NCI-H526 (cell line): ENCODE results near the gene COL27A1.

Source experiments
- DNase-seq, 2 experiments: peaks; one replicate each; lab custom pipeline; 2025; lab: John Stamatoyannopoulos, UW

Gene COL27A1

DNA sequence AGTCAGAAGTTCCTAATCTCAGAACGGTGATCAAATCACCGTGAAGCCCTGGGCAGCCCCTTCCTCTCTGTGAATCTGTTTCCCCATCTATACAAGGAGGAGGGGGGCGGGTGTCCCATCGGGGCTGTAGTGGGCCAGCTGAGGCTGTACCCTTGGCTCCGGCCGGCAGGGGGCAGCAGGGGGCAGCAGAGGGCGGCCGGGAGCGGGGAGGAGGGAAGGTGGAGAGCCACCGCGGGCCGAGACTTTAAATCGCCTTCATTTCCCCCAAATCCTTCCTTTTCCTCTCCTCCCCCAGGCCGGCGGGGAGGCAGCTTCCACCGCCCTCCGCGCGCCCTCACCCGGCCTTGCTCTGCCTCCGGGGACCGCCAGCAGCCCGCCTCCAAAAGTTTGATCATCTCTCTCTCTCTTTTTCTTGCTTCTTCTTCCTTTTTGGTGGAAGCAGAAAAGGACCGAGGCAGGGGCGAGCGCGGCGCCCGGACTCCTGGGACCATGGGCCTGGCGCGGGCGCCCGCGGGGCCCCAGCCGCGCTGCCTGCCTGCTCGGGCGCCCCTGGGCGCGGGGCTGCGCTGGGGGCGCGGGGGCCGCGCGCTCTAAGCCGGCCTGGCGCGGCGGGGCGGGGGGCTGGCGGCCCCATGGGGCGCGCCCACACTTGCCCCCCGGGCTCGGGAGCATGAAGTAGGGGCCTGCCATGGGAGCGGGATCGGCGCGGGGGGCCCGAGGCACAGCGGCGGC lies at the start of gene COL27A1:
TSS of gene COL27A1 (plus strand) at position 275 of the 732 bp plus-strand sequence. CDS start at position 689, 414 bp downstream.
- DNase-seq: peak; percentile 45 to 90

DNA sequence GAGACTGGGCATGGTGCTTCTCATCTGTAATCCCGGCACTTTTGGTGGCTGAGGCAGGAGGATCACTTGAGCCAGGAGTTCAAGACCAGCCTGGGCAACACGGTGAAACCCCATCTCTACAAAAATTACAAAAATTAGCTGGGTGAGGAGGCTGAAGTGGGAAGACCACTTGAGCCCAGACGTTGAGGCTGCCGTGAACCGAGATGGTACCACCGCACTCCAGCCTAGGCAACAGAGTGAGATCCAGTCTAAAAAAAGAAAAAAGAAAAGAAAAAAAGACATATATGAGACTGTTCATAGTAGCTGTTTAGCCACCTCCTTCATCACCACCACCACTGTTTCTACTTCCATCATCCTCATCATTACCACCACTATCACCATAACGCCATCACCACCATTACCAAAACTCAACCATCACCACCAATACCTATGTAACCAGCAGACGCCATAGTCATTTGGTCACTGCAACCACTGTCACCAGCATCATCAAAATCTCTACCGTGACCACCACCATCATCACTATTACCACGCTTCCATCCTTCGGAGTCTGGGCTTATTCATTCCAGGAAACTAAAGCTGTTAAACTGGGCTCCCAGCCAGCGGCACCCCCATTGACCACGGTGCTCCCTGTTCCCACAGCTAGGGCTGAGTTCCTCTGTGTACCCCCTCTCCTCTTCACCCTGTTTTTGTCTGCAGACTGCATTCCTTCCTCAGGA lies 47.9 kb upstream of the COL27A1 start:
- DNase-seq: no peak

DNA sequence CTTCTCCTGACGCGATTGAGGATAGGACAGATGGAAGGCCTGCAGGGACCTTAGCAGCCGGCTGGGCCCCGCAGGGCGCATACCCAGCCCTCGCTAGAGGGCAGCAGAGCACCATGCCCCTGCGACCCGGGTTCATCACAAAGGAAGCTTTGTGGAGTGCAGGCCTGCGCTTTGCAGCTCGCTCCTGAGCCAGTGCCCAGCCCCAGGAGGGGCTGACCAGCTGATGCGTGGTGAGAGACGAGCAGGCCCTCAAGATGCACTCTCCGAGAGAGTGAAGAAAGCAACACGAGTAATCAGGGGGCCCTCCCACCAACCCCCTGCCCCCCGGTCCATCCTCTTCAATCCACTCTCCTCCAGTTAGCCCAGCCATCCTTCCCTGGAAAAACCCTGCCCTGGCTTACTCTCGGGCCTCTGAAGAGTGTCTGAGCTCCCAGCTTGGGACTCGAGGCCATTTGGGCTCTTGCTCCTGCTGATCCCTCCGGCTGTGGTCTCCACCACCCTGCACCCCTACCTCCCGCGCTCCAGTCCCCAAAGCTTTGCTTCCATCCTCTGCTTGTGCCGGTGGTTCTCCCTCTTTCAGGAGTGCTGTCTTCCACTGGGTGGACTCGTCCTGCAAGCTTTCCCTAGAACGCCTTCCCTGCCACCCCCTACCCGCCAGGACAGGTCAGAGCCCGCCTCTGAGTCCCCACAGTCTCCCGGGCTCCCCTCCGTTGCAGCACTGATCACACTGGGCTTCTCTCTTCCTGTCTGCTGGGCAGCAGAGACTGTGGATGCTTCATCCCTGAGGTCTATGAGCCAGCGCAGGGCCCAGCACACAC lies 47.1 kb upstream of the COL27A1 start:
- DNase-seq: peak; percentile 68 to 93

DNA sequence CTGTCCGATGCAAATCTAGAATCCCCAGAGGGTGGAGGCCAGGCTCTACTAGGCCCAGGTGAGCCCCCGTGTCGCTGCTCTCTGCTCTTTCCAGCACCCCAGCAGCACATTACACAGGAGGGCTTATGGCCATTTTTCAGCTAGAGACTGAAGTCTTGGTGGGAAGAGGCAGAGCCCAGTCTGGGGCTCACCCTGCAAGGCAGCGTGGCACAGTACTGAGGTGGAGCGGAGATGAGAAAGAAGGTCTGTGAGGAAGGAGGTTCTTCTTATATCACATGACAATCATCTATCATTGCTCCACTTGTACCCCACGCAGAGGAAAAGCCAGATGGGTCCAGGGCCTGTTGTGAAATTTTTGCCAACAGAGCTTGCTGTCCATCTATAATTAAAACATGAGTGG lies 46.2 kb upstream of the COL27A1 start:
- peak in 1 of 2 experiments; percentile 66 for DNase-seq

DNA sequence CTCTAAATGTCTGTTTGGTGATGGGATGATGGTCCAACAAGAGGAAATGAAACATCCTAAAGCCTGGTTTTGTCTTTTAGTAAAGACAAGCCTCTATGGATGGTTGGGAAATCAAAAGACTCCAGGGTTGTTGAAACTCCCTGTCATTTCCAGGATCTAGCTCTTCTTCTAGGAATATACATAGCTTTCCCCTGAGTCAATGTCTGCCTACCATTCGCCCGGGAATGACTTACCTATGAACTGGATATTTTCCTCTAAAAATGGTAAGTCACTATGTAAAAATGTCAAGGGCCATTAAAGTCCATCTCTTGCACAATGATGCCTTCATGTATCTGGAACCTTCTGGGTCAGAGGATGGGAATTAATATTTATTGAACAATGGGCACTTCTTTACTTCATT lies 45.2 kb upstream of the COL27A1 start:
- no peak for DNase-seq

DNA sequence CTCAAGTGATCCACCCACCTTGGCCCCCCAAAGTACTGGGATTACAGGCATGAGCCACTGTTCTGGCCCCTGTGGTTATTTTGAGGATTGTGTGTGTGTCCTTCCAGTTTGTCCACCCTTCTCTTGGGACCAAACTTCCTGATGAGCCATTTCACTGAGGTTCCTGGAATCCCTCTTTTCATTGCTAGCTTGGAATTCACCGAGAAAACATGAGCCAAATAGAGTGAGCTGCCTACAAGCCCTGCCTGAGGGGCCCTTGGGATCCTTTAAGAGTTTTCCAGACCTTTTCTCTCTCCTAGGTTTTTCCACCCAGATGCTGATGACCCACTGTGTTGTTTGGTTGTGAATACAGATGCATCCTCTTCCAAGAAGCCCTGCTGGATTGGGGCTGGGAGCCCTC lies 43.0 kb upstream of the COL27A1 start:
- DNase-seq: no peak

DNA sequence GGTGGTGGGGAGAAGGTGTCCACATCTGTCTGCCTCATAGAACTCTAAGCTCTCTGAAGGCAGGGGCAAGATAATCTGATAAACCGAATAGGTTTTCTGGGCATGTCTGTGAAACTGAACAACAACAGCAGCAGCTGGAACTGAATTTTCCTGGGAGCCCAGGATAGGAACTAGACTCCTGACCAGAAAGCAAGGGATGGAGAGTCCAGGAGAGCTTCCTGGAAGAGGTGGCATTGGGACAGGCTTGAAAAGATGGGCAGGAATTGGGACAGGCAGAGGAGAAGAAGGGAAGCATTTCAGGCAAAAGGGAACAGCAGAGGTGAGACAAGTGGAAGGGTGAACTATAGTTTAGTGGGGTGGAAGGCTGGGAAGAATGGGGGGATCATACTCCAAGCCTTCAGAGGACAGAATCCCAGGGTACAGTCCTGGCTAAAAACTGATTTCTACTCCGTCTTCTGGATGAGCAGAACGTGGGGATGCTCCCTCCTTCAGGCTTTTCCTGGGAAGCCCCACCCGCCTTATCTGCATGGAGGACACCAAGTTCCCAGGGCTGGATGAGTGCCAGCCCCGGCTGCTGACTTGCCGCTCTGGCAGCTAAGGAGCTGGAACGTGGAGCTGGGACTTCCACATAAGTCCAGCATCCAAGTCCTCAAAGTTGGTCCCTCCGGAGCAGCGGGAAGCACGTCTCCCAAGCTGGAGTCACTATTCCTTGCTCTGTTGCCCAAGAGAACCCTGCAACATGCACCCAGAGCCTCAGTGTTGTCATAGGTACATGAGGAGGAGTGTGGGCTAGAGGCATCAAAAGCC lies 42.4 kb upstream of the COL27A1 start:
- DNase-seq: peak in 1 of 2 experiments; percentile 52

DNA sequence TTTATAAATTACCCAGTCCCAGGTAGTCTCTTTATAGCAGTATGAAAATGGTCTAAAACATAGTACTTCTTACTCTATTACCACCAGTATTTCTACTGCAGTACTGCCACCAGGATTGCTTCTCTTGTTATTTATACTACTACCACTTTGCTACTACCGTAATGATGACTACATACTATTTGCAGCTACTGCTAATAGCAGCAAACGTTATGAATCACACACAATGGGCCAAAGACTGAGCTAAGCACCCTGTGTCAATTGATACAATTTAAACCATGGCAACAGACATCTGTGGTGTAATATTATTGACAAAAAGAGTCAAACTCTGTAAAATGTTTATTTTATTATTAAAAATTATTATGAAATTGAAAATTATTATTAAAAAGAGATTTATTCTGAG lies 41.0 kb upstream of the COL27A1 start:
- no peak for DNase-seq

DNA sequence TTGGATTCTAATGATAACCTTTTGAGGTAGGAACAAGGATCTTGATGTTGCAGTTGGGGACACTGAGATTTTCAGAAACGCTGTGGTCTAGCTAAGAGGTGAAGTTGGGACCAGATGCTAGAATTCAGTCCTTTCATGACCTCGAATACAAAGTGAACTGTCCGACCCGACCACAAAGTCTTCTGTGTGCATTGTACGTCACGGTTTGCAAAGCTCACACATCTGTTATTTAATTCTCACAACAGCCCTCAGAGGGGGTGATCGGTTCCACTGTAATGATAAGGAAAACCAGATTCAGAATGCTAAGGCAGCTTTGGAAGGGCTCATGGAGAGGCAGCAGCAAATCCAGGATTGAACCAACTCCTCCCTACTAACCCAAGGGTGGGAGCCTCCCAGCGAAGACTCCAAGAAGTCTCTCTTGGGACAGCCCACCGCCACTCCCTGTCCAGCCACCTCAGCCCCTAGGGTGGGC lies 39.6 kb upstream of the COL27A1 start:
- DNase-seq: no peak

DNA sequence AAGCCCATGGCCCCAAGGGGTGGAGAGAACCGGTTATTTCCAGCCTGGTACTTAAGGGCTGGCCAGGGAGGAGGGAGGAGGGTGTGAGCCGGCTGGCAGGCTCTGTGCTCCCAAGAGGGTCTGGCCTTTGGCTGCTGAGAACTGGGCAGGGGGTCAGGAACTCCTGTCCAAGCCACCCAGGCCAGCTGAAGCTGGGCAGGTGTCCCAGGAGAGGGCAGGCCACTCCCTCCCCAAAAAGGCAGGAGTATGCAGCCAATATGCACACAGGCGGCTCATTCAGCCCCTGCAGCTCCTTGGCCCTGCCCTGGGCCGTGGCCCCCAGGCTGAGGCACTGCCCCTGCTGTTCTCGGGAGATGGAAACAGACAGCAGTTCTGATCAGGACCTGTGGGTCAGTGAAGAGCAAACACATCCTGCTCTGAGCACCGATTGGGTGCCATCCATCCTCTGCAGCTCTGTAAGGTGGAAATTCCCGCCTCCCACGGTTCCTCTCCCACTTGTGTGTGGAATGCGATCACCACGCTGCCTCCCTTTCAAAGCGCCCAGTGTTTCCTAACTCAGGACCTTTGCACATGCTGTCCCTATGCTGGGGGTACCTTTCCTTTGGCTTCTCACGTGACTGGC lies 39.1 kb upstream of the COL27A1 start:
- DNase-seq: no peak

DNA sequence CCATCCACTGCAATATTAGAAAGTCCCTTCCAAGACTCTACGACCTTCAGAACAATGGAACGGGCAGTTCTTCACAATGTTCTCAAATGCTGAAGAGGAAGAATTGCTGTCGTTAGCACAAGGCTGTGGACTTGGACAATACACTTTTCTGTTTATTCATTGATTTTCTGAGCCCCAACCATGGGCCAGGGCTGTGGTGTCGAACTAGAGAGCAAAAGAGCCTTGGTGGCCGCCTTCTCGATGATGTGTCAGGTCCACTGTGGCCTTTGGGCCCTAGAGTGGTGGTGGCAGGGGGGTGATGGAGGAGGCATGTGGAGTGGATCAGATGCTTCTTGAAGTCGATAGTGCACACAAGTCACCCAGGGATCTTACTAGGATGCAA lies 37.7 kb upstream of the COL27A1 start:
- no peak for DNase-seq

DNA sequence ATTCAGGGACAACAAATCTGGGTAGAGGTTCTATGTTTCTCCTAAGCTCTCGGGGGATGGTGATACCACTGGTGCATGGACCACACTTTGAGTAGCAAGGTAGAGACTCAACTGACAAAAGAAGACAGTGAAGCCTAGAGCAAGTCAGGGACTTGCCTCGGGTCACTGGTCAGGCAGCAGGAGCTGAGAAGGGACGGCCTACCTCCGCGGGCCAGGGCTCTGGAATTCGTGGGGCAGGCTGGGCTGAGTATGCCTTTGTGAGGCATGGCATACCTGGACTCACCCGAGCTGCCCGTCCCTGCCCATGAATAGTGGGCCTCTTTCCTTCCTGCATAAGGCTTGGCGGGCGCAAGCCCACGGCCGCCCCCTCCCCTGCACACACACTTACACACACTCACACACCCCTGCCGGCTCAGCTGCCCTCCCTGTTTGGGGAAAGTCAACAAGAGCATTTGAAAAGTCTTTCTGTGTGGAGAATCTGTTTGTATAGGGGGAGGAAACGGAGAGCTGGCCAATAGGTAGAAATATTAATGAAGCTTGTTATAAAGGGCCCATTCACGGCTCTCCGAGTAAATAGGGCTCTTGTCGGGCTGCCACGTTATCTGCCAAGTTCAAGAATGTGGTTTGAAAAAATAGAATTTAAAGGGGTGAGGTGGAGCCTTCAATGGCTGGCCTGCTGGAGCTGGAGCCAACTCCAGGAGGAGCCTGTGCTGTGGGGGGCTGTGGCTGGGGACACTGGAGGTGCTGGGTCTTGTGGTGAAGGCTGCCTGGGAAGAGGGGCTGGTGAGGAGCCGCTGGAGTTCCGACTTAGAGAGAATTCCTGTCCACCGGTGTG lies 37.1 kb upstream of the COL27A1 start:
- peak; percentile 82 to 83 for DNase-seq

DNA sequence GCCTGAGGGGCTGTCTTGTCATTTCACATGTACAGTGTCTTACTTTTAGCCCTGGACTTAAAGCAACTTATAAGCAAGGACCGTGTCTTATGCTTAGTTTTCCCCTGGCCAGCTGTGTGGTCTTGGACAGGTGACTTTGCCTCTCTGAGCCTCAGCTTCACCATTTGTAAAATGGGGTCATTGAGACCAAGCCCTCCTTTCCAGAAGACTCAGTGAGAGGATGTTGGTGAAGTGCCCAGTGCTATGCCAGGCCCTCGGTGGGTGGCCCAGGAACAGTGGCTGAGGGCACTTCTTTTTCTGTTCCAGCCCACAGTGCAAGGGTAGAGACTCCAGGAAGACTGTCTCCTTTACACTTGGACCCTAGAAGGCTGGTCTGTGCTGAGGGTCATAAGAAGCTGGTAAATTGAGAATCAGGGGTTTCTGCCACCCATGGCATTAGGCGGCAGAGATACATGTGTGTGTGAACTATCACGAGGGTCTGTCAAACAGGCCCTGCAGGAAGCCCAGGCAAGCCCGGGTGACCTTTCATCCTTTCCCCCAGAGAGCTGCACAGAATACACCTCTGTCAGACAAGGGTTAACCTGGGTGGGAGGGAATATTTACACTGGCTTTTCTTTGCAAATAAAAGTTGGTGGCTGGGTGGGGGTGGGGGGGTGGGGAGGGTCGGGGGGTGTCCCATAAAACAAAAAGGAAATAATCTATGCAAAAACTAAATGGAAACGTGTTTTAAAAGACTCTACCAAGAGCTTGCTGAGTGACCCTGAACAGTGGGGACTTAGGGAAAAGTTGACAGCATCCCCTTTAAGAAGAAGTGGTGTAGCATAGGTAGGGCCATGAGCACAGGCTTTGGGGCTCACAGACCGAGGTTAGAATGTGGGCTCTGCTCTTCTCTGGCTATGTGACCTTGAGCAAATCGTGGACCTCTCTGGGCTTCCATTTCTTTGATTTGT lies 35.8 kb upstream of the COL27A1 start:
- DNase-seq: peak in 1 of 2 experiments; percentile 49

DNA sequence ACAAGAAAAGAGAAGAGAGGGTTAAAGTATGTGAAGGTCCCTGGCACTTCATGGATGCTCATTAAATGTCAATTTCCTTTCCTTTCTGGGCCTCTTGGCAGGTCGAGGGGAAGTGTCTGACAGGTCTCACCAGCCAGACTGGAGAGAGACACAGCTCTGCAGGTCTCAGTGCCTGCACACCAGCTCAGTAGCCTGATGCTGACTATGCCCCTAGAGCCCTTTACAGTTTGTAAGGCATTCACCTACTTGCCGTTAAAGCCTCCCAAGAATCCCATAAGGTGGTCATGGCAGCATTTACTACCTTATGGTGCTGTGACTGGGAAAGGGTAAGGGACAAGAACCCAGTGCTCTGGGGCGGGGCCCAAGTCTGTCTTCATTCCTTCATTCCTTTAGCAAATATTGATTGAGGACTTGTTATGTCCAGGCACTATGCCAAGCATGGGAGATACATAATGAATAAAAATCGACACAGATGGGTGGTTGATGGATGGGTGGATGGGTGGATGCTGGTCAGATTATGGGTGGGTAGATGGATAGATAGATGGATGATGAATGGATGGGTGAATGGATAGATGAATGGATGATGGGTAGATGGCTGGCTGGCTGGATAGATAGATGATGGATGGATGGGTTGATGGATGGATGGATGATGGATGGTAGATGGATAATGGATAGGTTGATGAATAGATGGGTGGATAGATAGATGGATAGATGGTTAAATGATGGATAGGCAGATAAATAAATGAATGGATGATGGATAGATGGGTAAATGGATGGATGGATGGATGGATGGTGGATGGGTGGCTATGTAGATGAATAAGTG lies 34.9 kb upstream of the COL27A1 start:
- DNase-seq: peak in 1 of 2 experiments; percentile 33

DNA sequence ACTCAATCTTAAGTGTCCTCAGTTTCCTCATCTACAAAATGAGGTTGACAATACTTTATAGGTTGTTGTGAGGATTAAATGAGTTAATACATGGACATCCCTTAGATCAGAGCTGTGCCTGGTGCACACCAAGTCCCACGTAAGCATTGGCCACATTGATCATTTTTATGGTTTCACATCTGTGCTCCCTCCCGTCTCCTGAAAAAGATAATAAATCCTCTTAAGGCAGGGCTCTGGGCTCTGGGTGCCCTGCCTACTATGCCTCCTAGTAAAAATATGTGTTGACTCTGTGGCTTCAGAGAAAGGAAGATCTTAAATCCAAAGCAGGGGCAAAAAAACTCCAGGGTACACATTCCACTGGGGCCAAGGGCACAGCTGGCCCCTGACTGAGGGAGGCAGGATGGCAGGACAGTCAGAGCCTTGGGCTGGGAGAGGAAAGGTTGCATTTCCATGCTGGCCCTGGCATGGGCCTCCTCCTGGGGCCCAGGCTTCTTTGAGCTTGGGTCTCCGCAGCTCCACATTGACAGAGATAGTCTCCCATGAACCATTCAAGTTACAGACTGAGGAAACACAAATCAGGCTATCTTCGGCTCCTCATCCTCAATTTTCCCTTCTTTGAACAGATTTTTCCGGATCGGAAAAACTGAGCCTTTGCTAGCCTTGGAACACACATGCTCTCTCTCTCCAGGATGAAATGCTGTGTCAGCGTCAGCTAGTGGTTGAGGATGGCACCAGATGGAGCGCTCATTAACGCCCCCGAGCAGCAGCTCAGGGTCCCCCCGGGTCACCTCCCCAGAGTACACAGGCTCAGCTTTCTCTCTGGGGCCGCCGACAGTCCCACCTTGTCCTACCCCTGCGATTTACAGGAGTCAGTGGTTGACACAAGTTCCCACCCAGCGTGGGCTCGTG lies 33.9 kb upstream of the COL27A1 start:
- DNase-seq: no peak

DNA sequence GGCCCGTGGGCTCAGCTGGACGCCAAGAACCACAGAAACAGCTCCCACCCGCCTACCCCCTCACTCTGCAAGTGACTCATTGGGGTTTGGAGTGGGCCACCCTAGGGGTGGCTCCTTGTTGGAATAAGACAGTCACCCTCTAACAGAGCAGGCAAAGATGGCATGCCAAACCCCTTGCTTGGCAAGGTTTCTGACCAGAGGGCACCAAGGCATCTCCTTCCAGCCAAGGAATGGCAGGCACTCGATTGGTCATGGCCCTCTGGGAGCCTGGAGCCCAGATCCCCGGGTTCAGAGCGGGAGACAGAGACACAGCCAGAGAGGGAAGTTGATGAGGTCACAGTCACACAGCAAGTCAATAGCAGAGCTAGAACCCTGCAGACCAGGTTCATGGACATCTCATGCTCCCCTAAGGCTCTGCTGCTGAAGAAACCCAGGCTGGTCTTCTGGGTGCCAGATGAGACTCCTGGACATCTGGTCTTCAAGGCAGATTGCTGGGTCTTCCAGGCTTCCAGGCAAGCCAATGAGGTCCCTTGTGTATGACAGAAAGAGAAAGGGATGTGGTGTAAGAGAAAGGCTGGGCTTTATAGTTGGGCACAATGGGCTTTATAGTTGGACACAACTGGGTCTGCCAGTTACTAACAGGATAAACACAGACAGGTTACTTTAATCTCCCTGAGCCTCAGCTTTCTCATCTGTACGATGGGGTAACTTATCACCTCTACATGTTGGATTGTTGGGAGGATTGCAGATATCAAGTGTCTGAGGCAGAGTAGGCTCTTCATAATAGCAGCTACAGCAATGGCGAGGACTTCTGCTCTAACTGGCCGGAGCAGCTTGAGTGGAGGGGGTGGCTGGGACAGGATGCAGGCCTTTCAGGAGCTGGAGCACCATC lies 33.0 kb upstream of the COL27A1 start:
- no peak for DNase-seq
